Heart right ventricle (tissue), 16 donors: ENCODE data around the gene SASH1. TPM values are rescaled to one million over a fixed set of nuclear protein-coding genes. Genes with fewer than 3 reads are reported as not detected.

Experiments
- ATAC-seq, 8 donors: fragments of 200-7000 bp; cut with Tn5 transposase; one replicate each; pipeline ENCODE4 v1.9.1; 2020; ENCODE audit warnings: mild to moderate bottlenecking in 8 of 8, moderate library complexity in 8 of 8, moderate number of reproducible peaks in 1 of 8
- DNase-seq, 2 donors: peaks; one replicate each; pipeline ENCODE4 v3.0.0-alpha.2; 2020
- H3K27ac ChIP-seq, 10 donors: fragments of 200-600 bp; sonication (generic) in 2 of 10; one replicate each; pipeline versions ENCODE4 v1.5.0 to v1.8.0; 2020 to 2022; ENCODE audit warnings: mild to moderate bottlenecking in 3 of 10
- H3K27me3 ChIP-seq, 7 donors: fragments of 200-600 bp; one replicate each; pipeline ENCODE4 v1.8.0; 2021 to 2022; ENCODE audit warnings: mild to moderate bottlenecking in 2 of 7
- H3K36me3 ChIP-seq, 9 donors: fragments of 200-600 bp; sonication (generic) in 1 of 9; one replicate each; pipeline versions ENCODE4 v1.5.0 to v1.8.0; 2020 to 2022; ENCODE audit warnings: mild to moderate bottlenecking in 2 of 9
- H3K4me1 ChIP-seq, 9 donors: fragments of 200-600 bp; sonication (generic) in 1 of 9; one replicate each; pipeline versions ENCODE4 v1.5.0 to v1.8.0; 2020 to 2022; ENCODE audit warnings: mild to moderate bottlenecking in 4 of 9
- H3K4me3 ChIP-seq, 10 donors: fragments of 200-600 bp; sonication (generic) in 2 of 10; one replicate each; pipeline versions ENCODE4 v1.5.0 to v1.8.0; 2020 to 2022; ENCODE audit warnings: mild to moderate bottlenecking in 7 of 10, moderate library complexity in 2 of 10
- H3K9me3 ChIP-seq, 11 donors: fragments of 200-600 bp in 10 of 11; sonication (generic) in 2 of 11; one replicate each; pipeline versions ENCODE4 v1.5.0 to v1.8.0; 2013 to 2022; ENCODE audit warnings: mild to moderate bottlenecking in 2 of 11, control low read depth in 1 of 11, moderate library complexity in 1 of 11
- CTCF ChIP-seq, 9 donors: fragments of 200-600 bp; sonication (generic) in 2 of 9; IDR thresholded peaks; one replicate each; pipeline versions ENCODE4 v1.5.0 to v1.8.0; 2021 to 2022; ENCODE audit warnings: antibody characterized with exemption in 9 of 9, mild to moderate bottlenecking in 5 of 9, moderate library complexity in 1 of 9
- WGBS, 2 donors: extraction: QIAGEN DNeasy Blood & Tissue Kit; methylation state at CpG; one replicate each; pipeline ENCODE4 v1.1.7; 2013; ENCODE audit warnings: inconsistent platforms in 1 of 2; 5-methylcytosine and 5-hydroxymethylcytosine counted together
- intact Hi-C, 10 donors: fragments of 100-400 bp; cut with DNase I; formaldehyde crosslinking; loops; one replicate each; pipeline versions ENCODE4 v1.11.1 to v1.14.2; 2022
- polyA plus RNA-seq, 2 donors: library from polyadenylated mRNA; stranded (reverse); fragments of 200-250 nt; gene quantifications; one replicate each; pipeline ENCODE4 v1.2.3, GENCODE V29; 2013
- total RNA-seq, 10 donors: library from RNA; stranded (reverse); fragmentation: NEBNext Ultra II Directional in 3 of 10; extraction: Animal tissue kit (Norgen Biotek cat#: 25700) in 3 of 10; gene quantifications; one replicate each; pipeline versions ENCODE4 v1.2.1 to v1.2.4, GENCODE V29; 2021 to 2023
- donor health status: Arrhythmogenic right ventricular cardiomyopathy.
- donor health status: ischemic (EF 13 %, LVEDD 7.1; RV severe dilation, severe dysfunction).
- donor health status: healthy with polysubstance abuse.
- donor health status: DM: no; HTN: yes; CAD: no.
- donor health status: DM: no; HTN: no; CAD: no.
- donor health status: ischemic (EF 25% LVEDD 6.9; RV normal size, moderate dysfunction).
- donor health status: ischemic (EF 25% LVEDD 5.7; RV mildly dilated, moderate dysfunction).
- donor health status: healthy.
- donor health status: DM: yes; HTN: yes; CAD: no.
- donor health status: Ischemic cardiomyopathy.
- donor health status: ischemic (EF 35%, LVEDD 5.7; RV mildly dilated, moderate dysfunction).
- donor health status: nonischemic (EF 11% LVEDD 7.7; RV severe dilation, severe dysfunction).
- donor health status: DM: yes; HTN: yes; CAD: no.
- donor health status: PGD.
- donor health status: ischemic (EF 29% LVEDD 5.4; RV normal size, mild dysfunction).
- donor health status: nonischemic (EF 23%, LVEDD 6.1; RV moderate dilation, normal function).

Gene SASH1
- total and polyA plus RNA-seq, 12 donors, result 6.9 to 47.1 (median 25.9) TPM

GRCh38 chr6:148524976-148525375 lies 182.3 kb downstream of the SASH1 start:
- H3K4me3 ChIP-seq, result no peak overlapping the region
- TF ChIP-seq CTCF (IDR thresholded peaks at IDR 0.05), result no peak
- peak overlapping the region in 7 of 10 donors; percentile 15 to 86 (median 34) for H3K27ac ChIP-seq
- ATAC-seq (peak in 2 of 8 donors; percentile 10 to 40), DNase-seq (no peak)
- H3K9me3 ChIP-seq, result no peaks in the 10 kb centered on the region
- intact Hi-C loops, result no loop called here
- H3K27me3 ChIP-seq, result no peaks in the 10 kb centered on the region
- H3K4me1 ChIP-seq, result peaks cover 0 to 64% (median 35%) of the 10 kb centered on the region in 9 donors
- WGBS, 2 donors, result 72 to 80% methylated on average over 8 of the region's 8 CpGs
- peaks cover 0 to 100% (median 19%) of the 10 kb centered on the region in 9 donors for H3K36me3 ChIP-seq

GRCh38 chr6:148525453-148525852 lies 182.8 kb downstream of the SASH1 start:
- ATAC-seq, result peak in 2 of 8 donors; percentile 6 to 47
- DNase-seq, result no peak
- intact Hi-C loops, result no loop called here
- 74 to 82% methylated on average over 4 of the region's 4 CpGs for WGBS, 2 donors
- Histone ChIP-seq H3K4me1 (peaks cover 0 to 64% (median 35%) of the 10 kb centered on the region in 9 donors), H3K27ac (peak overlapping the region in 4 of 10 donors; percentile 18 to 86 (median 44)), H3K27me3 (no peaks in the 10 kb centered on the region), H3K4me3 (no peak overlapping the region), H3K36me3 (peaks cover 0 to 100% (median 19%) of the 10 kb centered on the region in 9 donors), H3K9me3 (no peaks in the 10 kb centered on the region)
- TF ChIP-seq CTCF (IDR thresholded peaks at IDR 0.05), result no peak

- peak overlapping the region in 1 of 10 donors; percentile 33 for H3K27ac ChIP-seq
Observed at GRCh38 chr6:148526145-148526544, 183.5 kb downstream of the SASH1 start.

GRCh38 chr6:148528292-148528691 lies 185.7 kb downstream of the SASH1 start:
- Histone ChIP-seq H3K4me1 (peaks cover 0 to 50% (median 19%) of the 10 kb centered on the region in 9 donors), H3K36me3 (peaks cover 0 to 100% (median 39%) of the 10 kb centered on the region in 9 donors), H3K9me3 (no peaks in the 10 kb centered on the region), H3K4me3 (no peak overlapping the region), H3K27ac (peak overlapping the region in 1 of 10 donors; percentile 67), H3K27me3 (no peaks in the 10 kb centered on the region)
- TF ChIP-seq CTCF (IDR thresholded peaks at IDR 0.05), result peak in 2 of 9 donors; percentile 7 to 10
- 68 to 77% methylated on average over 5 of the region's 5 CpGs for WGBS, 2 donors
- DNase-seq (no peak), ATAC-seq (no peak)
- intact Hi-C loops, result no loop called here

More at GRCh38 chr6:148526145-148526544, 183.5 kb downstream of the SASH1 start:
- Histone ChIP-seq H3K36me3 (peaks cover 0 to 100% (median 19%) of the 10 kb centered on the region in 9 donors), H3K4me3 (no peak overlapping the region), H3K4me1 (peaks cover 0 to 64% (median 34%) of the 10 kb centered on the region in 9 donors), H3K9me3 (no peaks in the 10 kb centered on the region), H3K27me3 (no peaks in the 10 kb centered on the region)
- WGBS, 2 donors, result 96 to 98% methylated on average over 7 of the region's 7 CpGs
- intact Hi-C loops, result no loop called here
- DNase-seq (no peak), ATAC-seq (no peak)
- no peak for TF ChIP-seq CTCF (IDR thresholded peaks at IDR 0.05)
